ENCODE data around the gene SRF. TPM values are rescaled to one million over a fixed set of nuclear protein-coding genes. Genes with fewer than 3 reads are reported as not detected.

Gene SRF
- total and polyA plus RNA-seq, 12 donors = 7.3 to 30.9 (median 23.0) TPM

- peak; percentile 39 to 74 (median 58) for DNase-seq
- no peaks in the 10 kb centered on the region for H3K9me3 ChIP-seq (replicated peaks in 1 of 3)
- peak overlapping the region; percentile 28 to 96 (median 94) for H3K27ac ChIP-seq
- TF ChIP-seq POLR2A (IDR thresholded peaks at IDR 0.05) (peak in 1 of 2 donors; percentile 12), CTCF (IDR thresholded peaks at IDR 0.05) (no peak)
- intact Hi-C loops (cut with DNase I) = no loop called here
- peak overlapping the region; percentile 71 to 96 (median 76) for H3K4me3 ChIP-seq
- peaks cover 0 to 27% of the 10 kb centered on the region in 2 donors for H3K36me3 ChIP-seq (replicated peaks in 1 of 2)
- no peaks in the 10 kb centered on the region for H3K27me3 ChIP-seq
- H3K4me1 ChIP-seq (replicated peaks in 1 of 2) = peaks cover 27 to 39% of the 10 kb centered on the region in 2 donors
- WGBS, 4 donors = 1 to 3% (median 2%) methylated on average over 38 to 46 of the region's 46 CpGs
These were observed 1.3 kb downstream of the SRF start for GRCh38 chr6:43172104-43173007.

GRCh38 chr6:43173591-43174262 is 2.7 kb downstream of the SRF start:
- Histone ChIP-seq H3K9me3 (replicated peaks in 1 of 3) (no peaks in the 10 kb centered on the region), H3K36me3 (replicated peaks in 1 of 2) (peaks cover 0 to 40% of the 10 kb centered on the region in 2 donors), H3K4me3 (peak overlapping the region in 1 of 4 donors; percentile 96), H3K27me3 (no peaks in the 10 kb centered on the region), H3K4me1 (replicated peaks in 1 of 2) (peaks cover 27 to 39% of the 10 kb centered on the region in 2 donors), H3K27ac (peak overlapping the region; percentile 78 to 96 (median 89))
- WGBS, 4 donors = 44 to 61% (median 46%) methylated on average over 9 to 11 of the region's 11 CpGs
- intact Hi-C loops (cut with DNase I) = no loop called here
- peak in 4 of 7 donors; percentile 24 to 61 (median 41) for DNase-seq
- TF ChIP-seq CTCF (IDR thresholded peaks at IDR 0.05) (no peak), POLR2A (IDR thresholded peaks at IDR 0.05) (no peak)

GRCh38 chr6:43174263-43175112 is 3.4 kb downstream of the SRF start:
- Histone ChIP-seq H3K9me3 (replicated peaks in 1 of 3) (no peaks in the 10 kb centered on the region), H3K4me3 (peak overlapping the region in 2 of 4 donors; percentile 17 to 50), H3K4me1 (replicated peaks in 1 of 2) (peaks cover 27 to 39% of the 10 kb centered on the region in 2 donors), H3K36me3 (replicated peaks in 1 of 2) (peaks cover 0 to 48% of the 10 kb centered on the region in 2 donors), H3K27me3 (no peaks in the 10 kb centered on the region), H3K27ac (peak overlapping the region; percentile 78 to 96 (median 89))
- 1 to 2% (median 1%) methylated on average over 8 to 32 of the region's 32 CpGs for WGBS, 4 donors
- DNase-seq = peak; percentile 97 to 100 (median 99)
- TF ChIP-seq POLR2A (IDR thresholded peaks at IDR 0.05) (peak in 1 of 2 donors; percentile 68), CTCF (IDR thresholded peaks at IDR 0.05) (peak in 4 of 6 experiments; percentile 25 to 44 (median 36))
- intact Hi-C loops (cut with DNase I) = no loop called here
